ENCODE measurements around the gene POU6F2.

DNA sequence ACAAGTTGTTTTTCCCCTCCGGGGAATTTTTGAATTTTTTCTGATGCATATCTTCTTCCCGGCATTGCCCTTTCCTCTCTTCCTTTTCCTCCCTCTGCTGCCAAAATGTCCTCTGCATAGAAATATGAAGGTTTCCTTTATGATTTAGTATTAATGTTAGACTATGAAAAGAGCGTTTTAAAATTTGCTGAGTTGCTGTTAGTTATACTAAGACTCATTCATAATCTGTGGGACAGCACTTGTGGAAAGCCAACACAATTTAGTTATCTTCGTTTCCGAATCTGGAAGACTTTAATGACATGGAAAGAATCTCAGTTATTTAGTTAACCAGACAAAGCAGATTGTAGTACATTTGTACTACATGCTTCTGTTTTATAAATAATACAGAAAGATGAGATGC, 25.0 kb downstream of the POU6F2 start:
- TF ChIP-seq CTCF (conservative IDR thresholded peaks at IDR 0.05; ENCODE audit: low read length) (no peak), EZH2phosphoT487 (IDR thresholded peaks at IDR 0.05; ENCODE audit: borderline replicate concordance) (no peak)

All from Loucy (cell line).